Natural killer cell treated with Interleukin-12 subunit alpha and Interleukin-12 subunit beta and Interleukin-15 and Interleukin-18, amount 100 ng/mL, for 72 hours (primary cell): ENCODE measurements around the gene KRT33B. TPM values are rescaled to one million over a fixed set of nuclear protein-coding genes. Genes with fewer than 3 reads are reported as not detected.
A peak's percentile ranks its signal among the peaks of the same experiment; 100 is the strongest.

Source experiments
- ATAC-seq, 2 donors: fragments of 150-1000 bp; cut with Tn5 transposase in 1 of 2; sonication (Bioruptor Pico), chemical (Tn5 transposase) in 1 of 2; 2 replicates each; pipeline ENCODE4 v1.10.0; 2021
- DNase-seq: peaks from one replicate; pipeline ENCODE4 v3.0.0; 2022; ENCODE audit warnings: low spot score
- H3K27ac Mint-ChIP-seq, 2 donors: 1 replicate in 1 of 2; 2 replicates in 1 of 2; pipeline ENCODE4 v1.8.0; 2022; ENCODE audit warnings: mixed read lengths in 2 of 2, mild to moderate bottlenecking in 1 of 2, moderate library complexity in 1 of 2
- H3K27me3 Mint-ChIP-seq, 2 donors: 1 replicate in 1 of 2; 2 replicates in 1 of 2; pipeline ENCODE4 v1.8.0; 2022; ENCODE audit warnings: mixed read lengths in 2 of 2
- H3K36me3 Mint-ChIP-seq: one replicate; pipeline ENCODE4 v1.8.0; 2022; ENCODE audit warnings: mixed read lengths
- H3K4me1 Mint-ChIP-seq, 2 donors: 1 replicate in 1 of 2; 2 replicates in 1 of 2; pipeline ENCODE4 v1.8.0; 2022; ENCODE audit warnings: low read depth in 2 of 2, mixed read lengths in 2 of 2, mild to moderate bottlenecking in 1 of 2
- H3K4me3 Mint-ChIP-seq: one replicate; pipeline ENCODE4 v1.8.0; 2022; ENCODE audit warnings: mixed read lengths
- H3K9me3 Mint-ChIP-seq: 2 replicates; pipeline ENCODE4 v1.8.0; 2022; ENCODE audit warnings: mixed read lengths
- total RNA-seq, 2 donors: library from RNA; stranded (reverse); gene quantifications; one replicate each; pipeline ENCODE4 v1.2.3, GENCODE V29; 2022

Gene KRT33B
- not detected for total RNA-seq

- no peak for ATAC-seq
- H3K27ac Mint-ChIP-seq: no peak within 1 kb of the TSS
These were observed at the start of gene KRT33B for GRCh38 chr17:41369713-41370112. Gene KRT33B, minus strand, starts transcription at chr17:41369813. Its CDS starts 63 bp downstream, at chr17:41369750.

DNA sequence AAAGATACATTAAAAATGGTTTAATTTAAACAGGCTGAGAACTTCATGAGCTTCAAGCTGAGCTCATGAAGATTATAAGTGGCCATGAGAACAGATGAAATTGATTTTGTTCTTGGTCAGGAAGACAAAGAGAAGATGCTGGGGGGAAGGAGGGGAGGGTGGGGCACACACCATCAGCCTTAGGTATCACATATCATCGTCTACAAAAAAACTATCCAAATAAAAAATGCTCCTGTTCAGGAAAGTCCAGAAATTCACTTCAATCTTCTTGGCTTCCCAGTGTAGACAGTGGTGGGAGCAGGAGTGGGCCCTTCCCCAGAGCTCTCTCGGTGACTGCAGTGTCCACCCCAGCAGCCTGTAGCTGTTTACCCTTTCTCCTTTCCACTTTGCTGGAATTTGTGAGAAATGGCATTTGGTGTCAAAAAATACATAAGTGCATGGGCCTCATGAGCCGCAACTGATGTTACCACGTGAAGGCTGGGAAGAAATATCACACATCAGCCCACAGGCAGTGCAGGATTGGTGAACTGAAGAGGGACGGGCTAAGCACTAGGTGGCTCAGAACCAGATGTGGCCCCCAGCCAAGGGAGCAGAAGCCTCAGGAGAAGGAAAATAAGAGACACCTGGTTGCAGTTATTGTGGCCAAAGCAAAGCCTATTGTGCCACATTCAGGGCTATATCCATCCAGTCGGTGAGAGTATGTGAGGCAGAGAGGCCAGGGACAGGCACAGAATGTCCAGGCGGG is 48.7 kb upstream of the KRT33B start:
- no peak for ATAC-seq
- H3K9me3 Mint-ChIP-seq: no peaks in the 10 kb centered on the region
- H3K4me3 Mint-ChIP-seq: no peak overlapping the region
- no peaks in the 10 kb centered on the region for H3K36me3 Mint-ChIP-seq
- no peak for DNase-seq
- peaks cover 7 to 22% of the 10 kb centered on the region in 2 donors for H3K27me3 Mint-ChIP-seq
- H3K4me1 Mint-ChIP-seq: no peaks in the 10 kb centered on the region
- no peak overlapping the region for H3K27ac Mint-ChIP-seq

More at GRCh38 chr17:41369713-41370112, at the start of gene KRT33B:
- Mint-ChIP-seq H3K4me3 (no peak within 1 kb of the TSS), H3K4me1 (no peaks in the 10 kb centered on the region), H3K36me3 (no peaks in the 10 kb centered on the region), H3K27me3 (peaks cover 16% of the 10 kb centered on the region in 2 donors), H3K9me3 (no peaks in the 10 kb centered on the region)
- no peak for DNase-seq

DNA sequence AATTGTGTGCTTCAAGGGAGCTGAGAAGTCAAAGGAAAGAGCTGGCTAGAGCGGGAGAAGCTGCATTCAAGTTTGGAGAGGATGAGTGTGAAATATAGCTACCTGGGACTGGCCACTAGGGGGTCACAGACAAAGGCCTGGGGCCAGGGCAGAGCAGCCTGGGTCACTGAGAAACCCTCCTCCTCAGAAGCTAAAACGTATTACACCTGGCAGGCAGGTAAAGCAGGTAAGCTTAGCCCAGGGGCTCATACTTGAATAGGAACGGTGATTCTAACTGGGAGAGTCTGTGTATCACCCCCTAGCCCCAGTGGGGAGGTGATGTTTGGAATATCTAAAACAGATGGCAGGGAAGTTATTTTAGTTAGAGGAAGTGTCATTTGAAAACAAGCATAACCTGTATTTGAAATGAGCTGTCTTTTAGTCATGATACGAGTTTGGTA is 48.0 kb upstream of the KRT33B start:
- Mint-ChIP-seq H3K27me3 (peaks cover 7 to 20% of the 10 kb centered on the region in 2 donors), H3K4me1 (no peaks in the 10 kb centered on the region), H3K9me3 (no peaks in the 10 kb centered on the region), H3K27ac (no peak overlapping the region), H3K36me3 (no peaks in the 10 kb centered on the region), H3K4me3 (no peak overlapping the region)
- ATAC-seq (no peak), DNase-seq (no peak)

- H3K9me3 Mint-ChIP-seq: no peaks in the 10 kb centered on the region
- ATAC-seq (no peak), DNase-seq (no peak)
- H3K4me3 Mint-ChIP-seq: no peak overlapping the region
- no peaks in the 10 kb centered on the region for H3K36me3 Mint-ChIP-seq
- H3K4me1 Mint-ChIP-seq: no peaks in the 10 kb centered on the region
- H3K27ac Mint-ChIP-seq: no peak overlapping the region
- H3K27me3 Mint-ChIP-seq: peaks cover 7 to 23% of the 10 kb centered on the region in 2 donors
These were observed 47.5 kb upstream of the KRT33B start for GRCh38 chr17:41417127-41417526.

GRCh38 chr17:41416479-41416878 is 46.9 kb upstream of the KRT33B start:
- Mint-ChIP-seq H3K36me3 (no peaks in the 10 kb centered on the region), H3K27me3 (peaks cover 7 to 23% of the 10 kb centered on the region in 2 donors), H3K9me3 (no peaks in the 10 kb centered on the region), H3K4me3 (no peak overlapping the region), H3K4me1 (no peaks in the 10 kb centered on the region), H3K27ac (no peak overlapping the region)
- ATAC-seq: no peak
- DNase-seq: no peak

GRCh38 chr17:41415833-41416335 is 46.3 kb upstream of the KRT33B start:
- Mint-ChIP-seq H3K27ac (no peak overlapping the region), H3K27me3 (peaks cover 7 to 21% of the 10 kb centered on the region in 2 donors), H3K4me1 (no peaks in the 10 kb centered on the region), H3K9me3 (no peaks in the 10 kb centered on the region), H3K4me3 (no peak overlapping the region), H3K36me3 (no peaks in the 10 kb centered on the region)
- DNase-seq: no peak
- ATAC-seq: no peak

- H3K27me3 Mint-ChIP-seq: peaks cover 7 to 18% of the 10 kb centered on the region in 2 donors
- ATAC-seq (no peak), DNase-seq (no peak)
- no peak overlapping the region for H3K4me3 Mint-ChIP-seq
- no peaks in the 10 kb centered on the region for H3K9me3 Mint-ChIP-seq
- no peaks in the 10 kb centered on the region for H3K4me1 Mint-ChIP-seq
- H3K27ac Mint-ChIP-seq: no peak overlapping the region
- H3K36me3 Mint-ChIP-seq: no peaks in the 10 kb centered on the region
These were observed 45.8 kb upstream of the KRT33B start for GRCh38 chr17:41415411-41415810.

DNA sequence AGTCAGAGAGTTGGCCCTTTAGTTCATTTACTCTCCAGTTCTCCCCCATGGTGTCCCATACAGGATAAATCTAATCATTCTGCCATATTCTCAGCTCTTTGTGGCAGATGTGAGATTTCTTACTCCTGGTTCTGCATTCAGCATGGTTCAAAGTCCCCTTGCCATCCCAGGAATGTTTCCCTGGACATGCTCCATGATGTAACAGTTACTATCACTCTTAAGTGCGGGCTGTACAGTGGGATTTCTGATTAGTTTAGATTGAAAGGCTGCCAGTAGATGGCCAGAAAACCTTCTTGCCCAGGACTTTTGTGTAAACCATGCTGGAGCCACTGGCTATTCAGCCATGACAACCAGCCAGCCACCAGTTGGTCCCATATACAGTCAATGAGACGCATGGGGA is 44.4 kb upstream of the KRT33B start:
- H3K27ac Mint-ChIP-seq: no peak overlapping the region

GRCh38 chr17:41413353-41413957 is 43.8 kb upstream of the KRT33B start:
- Mint-ChIP-seq H3K27ac (no peak overlapping the region), H3K27me3 (peaks cover 7 to 17% of the 10 kb centered on the region in 2 donors), H3K36me3 (no peaks in the 10 kb centered on the region), H3K4me1 (no peaks in the 10 kb centered on the region), H3K4me3 (no peak overlapping the region), H3K9me3 (no peaks in the 10 kb centered on the region)
- DNase-seq (no peak), ATAC-seq (no peak)

More for the DNA sequence above, 44.4 kb upstream of the KRT33B start:
- ATAC-seq (no peak), DNase-seq (no peak)
- H3K36me3 Mint-ChIP-seq: no peaks in the 10 kb centered on the region
- H3K4me3 Mint-ChIP-seq: no peak overlapping the region
- no peaks in the 10 kb centered on the region for H3K9me3 Mint-ChIP-seq
- H3K27me3 Mint-ChIP-seq: peaks cover 7 to 16% of the 10 kb centered on the region in 2 donors
- H3K4me1 Mint-ChIP-seq: no peaks in the 10 kb centered on the region

DNA sequence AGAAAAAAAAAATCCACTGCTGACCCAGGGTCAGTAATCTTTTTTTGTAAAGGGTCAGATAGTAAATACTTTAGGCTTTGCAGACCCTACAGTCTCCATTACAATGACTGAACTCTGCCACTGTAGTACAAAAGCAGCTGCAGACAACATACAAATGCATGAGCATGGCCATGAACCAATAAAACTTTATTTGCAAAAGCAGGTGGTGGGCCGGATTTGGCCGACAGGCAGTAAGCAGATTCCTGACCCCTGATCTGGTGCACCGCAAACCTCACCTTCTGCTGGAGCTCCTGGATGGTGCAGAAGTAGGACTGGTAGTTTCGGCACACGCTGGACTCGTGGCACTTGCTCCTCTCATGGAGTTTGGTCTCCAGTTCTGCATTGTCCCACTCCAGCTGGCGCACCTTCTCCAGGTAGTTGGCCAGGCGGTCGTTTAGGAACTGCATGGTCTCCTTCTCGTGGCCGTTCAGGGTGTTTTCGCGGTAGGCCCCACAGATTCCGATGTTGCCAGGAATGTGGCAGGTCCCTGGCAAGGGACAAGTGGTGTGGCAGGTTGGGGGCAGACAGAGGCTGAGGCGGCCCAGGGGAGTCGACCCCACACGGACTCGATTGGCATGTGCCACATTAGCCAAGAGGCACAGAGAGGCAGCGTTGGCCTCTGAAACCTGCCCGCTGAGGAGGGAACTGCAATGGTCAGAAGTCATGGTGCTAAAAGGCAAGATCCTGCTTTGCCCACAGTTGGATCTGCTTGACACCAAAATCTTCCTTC is 41.6 kb upstream of the KRT33B start:
- peaks cover 0 to 14% of the 10 kb centered on the region in 2 donors for H3K27me3 Mint-ChIP-seq

DNA sequence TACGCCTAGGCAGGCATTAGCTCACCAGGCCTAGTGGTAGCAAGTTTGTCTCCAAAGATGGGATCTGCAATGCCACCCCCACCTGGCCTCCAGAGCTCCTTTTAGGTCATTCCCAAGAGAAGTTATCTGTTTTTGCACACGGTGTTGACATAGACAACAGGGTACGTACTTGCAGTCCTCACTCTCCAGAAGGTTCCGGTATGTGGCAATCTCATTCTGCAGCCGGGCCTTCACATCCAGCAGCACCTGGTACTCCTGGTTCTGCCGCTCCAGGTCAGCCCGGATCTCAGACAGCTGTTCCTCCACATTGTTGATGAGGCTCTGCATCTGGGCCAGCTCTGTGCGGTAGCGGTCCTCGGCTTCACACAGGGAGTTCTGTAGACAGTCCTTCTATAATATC is 37.6 kb upstream of the KRT33B start:
- Mint-ChIP-seq H3K4me1 (peaks cover 7 to 12% of the 10 kb centered on the region in 2 donors), H3K27me3 (peaks cover 0 to 14% of the 10 kb centered on the region in 2 donors), H3K4me3 (no peak overlapping the region), H3K36me3 (no peaks in the 10 kb centered on the region), H3K27ac (no peak overlapping the region), H3K9me3 (no peaks in the 10 kb centered on the region)
- DNase-seq: no peak
- ATAC-seq: no peak

More for the DNA sequence above, 41.6 kb upstream of the KRT33B start:
- DNase-seq (no peak), ATAC-seq (no peak)
- no peak overlapping the region for H3K4me3 Mint-ChIP-seq
- H3K36me3 Mint-ChIP-seq: no peaks in the 10 kb centered on the region
- no peak overlapping the region for H3K27ac Mint-ChIP-seq
- no peaks in the 10 kb centered on the region for H3K9me3 Mint-ChIP-seq
- H3K4me1 Mint-ChIP-seq: no peaks in the 10 kb centered on the region

DNA sequence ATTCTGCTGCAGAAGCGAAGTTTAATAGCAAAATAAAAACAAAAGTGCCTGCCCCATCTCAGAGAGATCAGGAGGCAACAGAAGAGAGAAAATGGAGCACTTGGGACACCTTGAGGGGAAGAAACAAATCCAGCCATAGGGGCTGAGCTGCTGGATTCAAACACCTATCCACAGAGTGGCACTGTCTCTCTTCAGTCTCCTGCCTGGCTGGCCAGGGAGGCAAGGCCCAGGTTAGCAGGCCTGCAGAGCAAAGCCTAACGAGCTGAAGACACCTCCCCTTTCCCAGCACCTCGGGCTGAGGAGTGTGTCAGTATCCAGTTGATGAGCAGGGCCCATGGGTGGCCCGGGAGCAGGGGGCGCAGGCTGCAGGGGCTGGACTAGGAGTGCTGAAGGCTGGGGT is 36.6 kb upstream of the KRT33B start:
- Mint-ChIP-seq H3K9me3 (no peaks in the 10 kb centered on the region), H3K4me1 (peaks cover 7 to 12% of the 10 kb centered on the region in 2 donors), H3K4me3 (no peak overlapping the region), H3K27me3 (peaks cover 0 to 17% of the 10 kb centered on the region in 2 donors), H3K36me3 (no peaks in the 10 kb centered on the region), H3K27ac (no peak overlapping the region)
- ATAC-seq (no peak), DNase-seq (no peak)

GRCh38 chr17:41404024-41404671 is 34.5 kb upstream of the KRT33B start:
- DNase-seq: no peak
- peaks cover 8 to 20% of the 10 kb centered on the region in 2 donors for H3K27me3 Mint-ChIP-seq
- peak overlapping the region; percentile 7 for H3K4me3 Mint-ChIP-seq

More at GRCh38 chr17:41404024-41404671, 34.5 kb upstream of the KRT33B start:
- Mint-ChIP-seq H3K36me3 (no peaks in the 10 kb centered on the region), H3K9me3 (no peaks in the 10 kb centered on the region), H3K4me1 (peaks cover 7 to 12% of the 10 kb centered on the region in 2 donors), H3K27ac (no peak overlapping the region)
- peak in 1 of 2 donors; percentile 71 for ATAC-seq
